Fibroblast of pulmonary artery (primary cell): ENCODE data around the gene HMCN1.

ENCODE experiments used
- DNase-seq: peaks from one replicate; pipeline ENCODE4 v3.0.0-alpha.2; 2010; ENCODE audit warnings: low read depth
- H3K4me3 ChIP-seq: replicated peaks from 2 replicates; pipeline ENCODE4 v1.5.1; 2011; ENCODE audit warnings: low read depth, mild to moderate bottlenecking, control low read depth, low read length, moderate library complexity
- CTCF ChIP-seq: IDR thresholded peaks from 2 replicates; pipeline ENCODE4 v1.5.1; 2011; ENCODE audit warnings: mild to moderate bottlenecking, control low read depth, low read length, inconsistent platforms; ENCODE audit errors: missing control alignments

The HMCN1 gene

DNA sequence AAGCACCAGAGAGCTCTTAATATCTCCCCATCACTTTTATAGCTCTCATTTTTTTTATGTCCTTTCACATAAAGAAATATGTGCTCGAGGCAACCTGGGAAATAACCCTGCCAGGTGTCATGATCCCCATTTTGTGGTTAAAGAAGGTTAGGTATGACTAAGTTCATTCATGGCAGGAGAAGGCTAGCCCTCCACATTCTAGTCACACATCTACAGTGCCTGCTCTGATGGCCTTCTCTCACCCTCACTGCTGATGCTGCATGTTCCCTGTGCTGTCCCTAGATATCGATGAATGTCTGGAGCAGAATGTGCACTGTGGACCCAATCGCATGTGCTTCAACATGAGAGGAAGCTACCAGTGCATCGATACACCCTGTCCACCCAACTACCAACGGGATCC lies 453.4 kb downstream of the HMCN1 start:
- DNase-seq = no peak

GRCh38 chr1:186188004-186188539 lies 453.9 kb downstream of the HMCN1 start:
- H3K4me3 ChIP-seq = no peak overlapping the region
- peak; percentile 71 for DNase-seq
- TF ChIP-seq CTCF = no peak

More for the DNA sequence above, 453.4 kb downstream of the HMCN1 start:
- TF ChIP-seq CTCF = no peak
- no peak overlapping the region for H3K4me3 ChIP-seq

- no peak overlapping the region for H3K4me3 ChIP-seq
- TF ChIP-seq CTCF = no peak
- no peak for DNase-seq
Observed at GRCh38 chr1:186188736-186189135, 454.5 kb downstream of the HMCN1 start.

DNA sequence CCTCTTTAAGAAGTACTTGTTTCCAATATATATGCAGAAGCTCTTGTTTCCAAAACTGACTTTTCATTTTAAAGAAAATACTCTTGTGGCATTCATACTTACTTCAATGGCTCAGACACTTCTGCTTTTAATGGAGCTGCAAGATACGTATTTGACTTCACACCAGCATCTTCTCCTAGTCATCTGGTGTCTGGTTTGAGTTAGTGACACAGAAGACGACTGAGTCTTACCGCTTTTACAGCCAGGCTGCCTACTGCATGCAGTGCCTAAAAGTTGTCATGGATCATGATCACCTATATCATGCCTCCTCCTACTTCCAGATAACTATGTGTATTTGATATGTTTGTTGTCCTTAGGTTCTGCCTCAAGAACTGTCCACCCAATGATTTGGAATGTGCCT lies 455.0 kb downstream of the HMCN1 start:
- no peak for DNase-seq
- no peak for TF ChIP-seq CTCF
- no peak overlapping the region for H3K4me3 ChIP-seq

GRCh38 chr1:186191511-186191910 lies 457.3 kb downstream of the HMCN1 start:
- DNase-seq = no peak
- no peak for TF ChIP-seq CTCF
- H3K4me3 ChIP-seq = no peak overlapping the region

- no peak for TF ChIP-seq CTCF
- no peak overlapping the region for H3K4me3 ChIP-seq
- no peak for DNase-seq
Observed at GRCh38 chr1:186193224-186193623, 459.0 kb downstream of the HMCN1 start.

DNA sequence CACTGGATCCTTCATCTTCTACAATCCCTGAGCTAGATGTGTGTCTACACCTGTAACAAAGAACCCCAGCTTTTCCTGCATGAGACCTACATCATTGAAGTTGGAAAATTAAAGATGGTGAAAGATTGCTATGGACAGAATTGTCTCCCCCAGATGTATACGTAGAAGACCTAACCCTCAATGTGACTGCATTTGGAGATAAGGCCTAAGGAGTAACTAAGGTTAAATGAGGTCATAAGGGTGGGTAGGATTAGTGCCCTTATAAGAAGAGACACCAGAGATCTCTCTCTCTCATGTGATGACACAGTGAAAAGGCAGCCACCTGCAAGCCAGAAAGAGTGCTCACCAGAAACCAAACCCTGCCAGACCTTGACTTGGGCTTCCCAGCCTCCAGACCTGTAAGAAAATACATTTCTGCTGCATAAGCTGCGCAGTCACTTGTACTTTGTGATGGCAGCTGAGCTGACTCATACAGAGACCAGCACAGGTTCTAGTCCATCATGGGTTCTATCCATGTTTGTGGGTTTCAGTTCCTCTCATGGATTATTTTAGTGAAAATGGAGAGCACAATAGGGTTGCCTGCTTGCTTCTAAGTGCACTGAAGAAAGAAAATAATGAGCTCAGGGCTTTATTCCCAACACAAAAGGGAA lies 460.0 kb downstream of the HMCN1 start:
- no peak for TF ChIP-seq CTCF
- no peak overlapping the region for H3K4me3 ChIP-seq
- DNase-seq = no peak
